A549 (cell line): ENCODE measurements around the gene CD164. TPM values are rescaled to one million over a fixed set of nuclear protein-coding genes. Genes with fewer than 3 reads are reported as not detected.

ENCODE experiments used
- ATAC-seq, 2 experiments: fragments of 200-7000 bp in 1 of 2; fragments of >200 bp in 1 of 2; cut with Nextera tagmentation in 1 of 2; cut with Tn5 transposase in 1 of 2; 3 replicates each; pipeline versions ENCODE4 v1.8.0 to v1.9.1; 2018 to 2020; ENCODE audit warnings: mild to moderate bottlenecking in 1 of 2, moderate library complexity in 1 of 2
- CTCF ChIA-PET: fragments of 300-600 bp; sonication (Branson Sonifier 250); formaldehyde crosslinking; extraction: SDS; loops from one replicate; lab custom pipeline; 2021; ENCODE audit warnings: antibody characterized with exemption, inconsistent platforms; lab: Yijun Ruan, JAX
- POLR2A ChIA-PET: fragments of 350-600 bp; formaldehyde crosslinking; extraction: SDS; loops from one replicate; lab custom pipeline; 2021; ENCODE audit warnings: antibody characterized with exemption, inconsistent platforms; lab: Yijun Ruan, JAX
- DNase-seq, 2 experiments: peaks; one replicate each; pipeline versions ENCODE4 v3.0.0 to v3.0.0-alpha.2; 2011 to 2016; ENCODE audit warnings: low read depth in 1 of 2, low spot score in 1 of 2
- FAIRE-seq: peaks from 2 replicates; lab custom pipeline; 2011; peaks lifted over from hg19 to GRCh38; lab: Jason Lieb, UNC
- H3K27ac ChIP-seq, 2 experiments: fragments of >200 bp; sonication (Bioruptor Twin); formaldehyde crosslinking; 3 replicates each; pipeline ENCODE4 v1.5.1; 2016 to 2017
- H3K4me1 ChIP-seq: fragments of >200 bp; sonication (Bioruptor Twin); formaldehyde crosslinking; 3 replicates; pipeline ENCODE4 v1.6.1; 2016
- H3K4me2 ChIP-seq: fragments of >200 bp; sonication (Bioruptor Twin); formaldehyde crosslinking; 3 replicates; pipeline ENCODE4 v1.6.1; 2016
- H3K4me3 ChIP-seq: fragments of >200 bp; sonication (Bioruptor Twin); formaldehyde crosslinking; 3 replicates; pipeline ENCODE4 v1.5.1; 2016
- H3K9me3 ChIP-seq: fragments of >200 bp; sonication (Bioruptor Twin); formaldehyde crosslinking; 3 replicates; pipeline ENCODE4 v1.6.1; 2016
- BCL3 ChIP-seq: fragments of >200 bp; sonication (Bioruptor Twin); formaldehyde crosslinking; IDR thresholded peaks from 3 replicates; pipeline ENCODE4 v1.6.1; 2016
- CBX8 ChIP-seq: fragments of 200-600 bp; sonication (generic); IDR thresholded peaks from 2 replicates; pipeline ENCODE4 v1.6.1; 2016
- CHD4 ChIP-seq: fragments of 200-600 bp; sonication (generic); IDR thresholded peaks from 2 replicates; pipeline ENCODE4 v1.6.1; 2016; ENCODE audit warnings: antibody characterized with exemption, mild to moderate bottlenecking, borderline replicate concordance
- CTCF ChIP-seq: fragments of >200 bp; sonication (Bioruptor Twin); formaldehyde crosslinking; IDR thresholded peaks from 3 replicates; pipeline ENCODE4 v1.5.1; 2016
- E2F6 ChIP-seq: IDR thresholded peaks from 2 replicates; pipeline ENCODE4 v1.6.1; 2012; ENCODE audit warnings: low read depth, borderline replicate concordance
- EHF ChIP-seq: fragments of 250-450 bp; sonication (Bioruptor Pico); IDR thresholded peaks from 2 replicates; pipeline ENCODE4 v1.5.0; 2020; ENCODE audit warnings: mild to moderate bottlenecking
- ESRRA ChIP-seq: fragments of 150-350 bp; IDR thresholded peaks from 2 replicates; pipeline ENCODE4 v1.6.1; 2014; ENCODE audit warnings: mild to moderate bottlenecking, low read length, borderline replicate concordance
- FOSB ChIP-seq: fragments of 250-450 bp; sonication (Bioruptor Pico); IDR thresholded peaks from 2 replicates; pipeline ENCODE4 v1.5.0; 2020; ENCODE audit warnings: mild to moderate bottlenecking, moderate library complexity
- FOSL2 ChIP-seq, 2 experiments: fragments of 450-650 bp in 1 of 2; fragments of >200 bp in 1 of 2; sonication (Bioruptor Twin) in 1 of 2; formaldehyde crosslinking; IDR thresholded peaks; 2 replicates each; pipeline versions ENCODE4 v1.5.0 to v1.6.1; 2016 to 2020; ENCODE audit warnings: mild to moderate bottlenecking in 1 of 2, moderate library complexity in 1 of 2
- FOXS1 ChIP-seq: fragments of 250-450 bp; sonication (Bioruptor Pico); IDR thresholded peaks from 2 replicates; pipeline ENCODE4 v1.5.0; 2020; ENCODE audit warnings: mild to moderate bottlenecking, moderate library complexity
- HDAC2 ChIP-seq: fragments of 200-600 bp; sonication (generic); IDR thresholded peaks from 2 replicates; pipeline ENCODE4 v1.6.1; 2016
- HES2 ChIP-seq: fragments of >200 bp; sonication (Bioruptor Twin); formaldehyde crosslinking; IDR thresholded peaks from 2 replicates; pipeline ENCODE4 v1.6.1; 2016
- JUN ChIP-seq, 2 experiments: fragments of >200 bp; sonication (Bioruptor Twin); formaldehyde crosslinking; IDR thresholded peaks; 2 replicates in 1 of 2; 3 replicates in 1 of 2; pipeline ENCODE4 v1.6.1; 2016 to 2017
- JUNB ChIP-seq: fragments of >200 bp; sonication (Bioruptor Twin); formaldehyde crosslinking; IDR thresholded peaks from 2 replicates; pipeline ENCODE4 v1.6.1; 2016
- KDM1A ChIP-seq: fragments of 200-600 bp; sonication (generic); IDR thresholded peaks from 2 replicates; pipeline ENCODE4 v1.6.1; 2016; ENCODE audit warnings: low read depth, mild to moderate bottlenecking
- MYC ChIP-seq: IDR thresholded peaks from 2 replicates; pipeline ENCODE4 v1.6.1; 2012; ENCODE audit warnings: mild to moderate bottlenecking, inconsistent platforms, low read length, improper control_type of control experiment, borderline replicate concordance
- NR3C1 ChIP-seq: fragments of >200 bp; sonication (Bioruptor Twin); formaldehyde crosslinking; IDR thresholded peaks from 3 replicates; pipeline ENCODE4 v1.6.1; 2017
- PHF8 ChIP-seq: fragments of 200-600 bp; sonication (generic); IDR thresholded peaks from 2 replicates; pipeline ENCODE4 v1.6.1; 2016; ENCODE audit warnings: low read depth, mild to moderate bottlenecking, antibody characterized with exemption, moderate library complexity, borderline replicate concordance
- POLR2AphosphoS2 ChIP-seq: conservative IDR thresholded peaks from 2 replicates; pipeline ENCODE4 v1.6.1; 2012; ENCODE audit warnings: low read length, improper control_type of control experiment, inconsistent platforms
- RNF2 ChIP-seq: fragments of 200-600 bp; sonication (generic); IDR thresholded peaks from 2 replicates; pipeline ENCODE4 v1.6.1; 2016; ENCODE audit warnings: low read depth, mild to moderate bottlenecking, antibody characterized with exemption, moderate library complexity, borderline replicate concordance
- SREBF2 ChIP-seq: fragments of 450-650 bp; IDR thresholded peaks from 2 replicates; pipeline ENCODE4 v1.6.1; 2014; ENCODE audit warnings: mild to moderate bottlenecking, moderate library complexity
- TP53 ChIP-seq: fragments of 250-450 bp; sonication (Bioruptor Pico); IDR thresholded peaks from 2 replicates; pipeline ENCODE4 v1.5.0; 2021; ENCODE audit warnings: mild to moderate bottlenecking, moderate library complexity
- ZC3H11A ChIP-seq: fragments of 450-650 bp; IDR thresholded peaks from 2 replicates; pipeline ENCODE4 v1.6.1; 2014; ENCODE audit warnings: antibody characterized with exemption, mild to moderate bottlenecking
- ZNF302 ChIP-seq: fragments of 250-450 bp; sonication (Bioruptor Pico); IDR thresholded peaks from 2 replicates; pipeline ENCODE4 v1.9.0; 2021; ENCODE audit warnings: inconsistent platforms, mild to moderate bottlenecking, moderate library complexity
- WGBS: methylation state at CpG from one replicate; pipeline ENCODE4 v1.1.6; 2017; ENCODE audit errors: missing lambda C conversion rate; 5-methylcytosine and 5-hydroxymethylcytosine counted together
- polyA plus RNA-seq, 4 experiments: library from polyadenylated mRNA; depleted of rRNA in 3 of 4; stranded (reverse); fragments of >200 nt; fragmentation: RNase III in 1 of 4; extraction: RNeasy Plus Mini Kit Qiagen cat#74134 plus additional on column Dnase treatment in 1 of 4; gene quantifications; 2 replicates in 3 of 4; 3 replicates in 1 of 4; pipeline ENCODE4 v1.2.3, GENCODE V29; 2011 to 2017

The CD164 gene
- polyA plus RNA-seq, 2 of the 4 experiments (the other 2 are of a cell fraction) = 91.1 to 174 TPM

GRCh38 chr6:109326351-109326750, 55.9 kb downstream of the CD164 start:
- ChIA-PET CTCF (no interaction called here), POLR2A (no interaction called here)
- no peak for FAIRE-seq
- Histone ChIP-seq H3K9me3 (no peaks in the 10 kb centered on the region), H3K4me2 (no peak overlapping the region), H3K4me3 (no peak overlapping the region), H3K4me1 (no peaks in the 10 kb centered on the region)
- no peak for DNase-seq
- no peak for ATAC-seq
- 69% methylated on average over 7 of the region's 7 CpGs for WGBS
- TF ChIP-seq PHF8 = no peak
- no peak for TF ChIP-seq KDM1A
- no peak for TF ChIP-seq ESRRA
- TF ChIP-seq FOSL2 (IDR thresholded peaks at IDR 0.05) = no peak
- no peak for TF ChIP-seq FOSL2 (CRISPR knock-in tag; IDR thresholded peaks at IDR 0.05)
- no peak for TF ChIP-seq RNF2
- TF ChIP-seq, all 56 proteins: peak for 0
- H3K27ac ChIP-seq = no peak overlapping the region

GRCh38 chr6:109325400-109325801, 56.9 kb downstream of the CD164 start:
- no peak overlapping the region for H3K4me2 ChIP-seq
- TF ChIP-seq CBX8 = no peak
- no peak for TF ChIP-seq FOXS1 (CRISPR knock-in tag)
- H3K4me1 ChIP-seq = no peaks in the 10 kb centered on the region
- DNase-seq = no peak
- H3K27ac ChIP-seq = no peak overlapping the region
- H3K4me3 ChIP-seq = no peak overlapping the region
- CTCF ChIA-PET = no interaction called here
- POLR2A ChIA-PET = no interaction called here
- ATAC-seq = no peak
- no peaks in the 10 kb centered on the region for H3K9me3 ChIP-seq
- 64% methylated on average over 8 of the region's 8 CpGs for WGBS
- no peak for FAIRE-seq

GRCh38 chr6:109323241-109323640, 59.0 kb downstream of the CD164 start:
- FAIRE-seq (no peak), ATAC-seq (no peak), DNase-seq (no peak)
- no peak overlapping the region for H3K27ac ChIP-seq
- H3K4me3 ChIP-seq = no peak overlapping the region
- TF ChIP-seq E2F6 = no peak
- no peak for TF ChIP-seq PHF8
- ChIA-PET CTCF (no interaction called here), POLR2A (no interaction called here)
- H3K9me3 ChIP-seq = no peaks in the 10 kb centered on the region
- 80% methylated on average over 5 of the region's 5 CpGs for WGBS
- no peaks in the 10 kb centered on the region for H3K4me1 ChIP-seq
- no peak overlapping the region for H3K4me2 ChIP-seq

GRCh38 chr6:109322825-109323224, 59.4 kb downstream of the CD164 start:
- ATAC-seq = no peak
- no peak for FAIRE-seq
- Histone ChIP-seq H3K4me3 (no peak overlapping the region), H3K4me2 (no peak overlapping the region), H3K27ac (no peak overlapping the region), H3K4me1 (no peaks in the 10 kb centered on the region), H3K9me3 (no peaks in the 10 kb centered on the region)
- WGBS = 61% methylated on average over 2 of the region's 2 CpGs
- no peak for DNase-seq
- POLR2A ChIA-PET = no interaction called here
- TF ChIP-seq ZC3H11A = no peak
- CTCF ChIA-PET = no interaction called here

GRCh38 chr6:109321752-109322151, 60.5 kb downstream of the CD164 start:
- Histone ChIP-seq H3K27ac (no peak overlapping the region), H3K4me1 (no peaks in the 10 kb centered on the region), H3K9me3 (no peaks in the 10 kb centered on the region), H3K4me2 (no peak overlapping the region), H3K4me3 (no peak overlapping the region)
- TF ChIP-seq EHF (CRISPR knock-in tag) (no peak), FOSB (CRISPR knock-in tag) (no peak), JUNB (no peak), JUN (IDR thresholded peaks at IDR 0.05) (no peak), SREBF2 (no peak), ZNF302 (CRISPR knock-in tag) (no peak), CHD4 (no peak), CTCF (no peak), HDAC2 (no peak), NR3C1 (no peak), POLR2AphosphoS2 (no peak), CBX8 (no peak), MYC (no peak), ZC3H11A (no peak), FOXS1 (CRISPR knock-in tag) (no peak), BCL3 (no peak), TP53 (CRISPR knock-in tag) (no peak), HES2 (no peak), FOSL2 (IDR thresholded peaks at IDR 0.05) (no peak), FOSL2 (CRISPR knock-in tag; IDR thresholded peaks at IDR 0.05) (no peak)
- POLR2A ChIA-PET = no interaction called here
- CTCF ChIA-PET = no interaction called here
- DNase-seq (no peak), FAIRE-seq (no peak), ATAC-seq (no peak)
- WGBS = 76% methylated on average over 8 of the region's 8 CpGs
